ENCODE measurements around the gene KLF17. TPM values are rescaled to one million over a fixed set of nuclear protein-coding genes. Genes with fewer than 3 reads are reported as not detected.

Gene KLF17
- total RNA-seq, 2 donors from 2014 or later = not detected

DNA sequence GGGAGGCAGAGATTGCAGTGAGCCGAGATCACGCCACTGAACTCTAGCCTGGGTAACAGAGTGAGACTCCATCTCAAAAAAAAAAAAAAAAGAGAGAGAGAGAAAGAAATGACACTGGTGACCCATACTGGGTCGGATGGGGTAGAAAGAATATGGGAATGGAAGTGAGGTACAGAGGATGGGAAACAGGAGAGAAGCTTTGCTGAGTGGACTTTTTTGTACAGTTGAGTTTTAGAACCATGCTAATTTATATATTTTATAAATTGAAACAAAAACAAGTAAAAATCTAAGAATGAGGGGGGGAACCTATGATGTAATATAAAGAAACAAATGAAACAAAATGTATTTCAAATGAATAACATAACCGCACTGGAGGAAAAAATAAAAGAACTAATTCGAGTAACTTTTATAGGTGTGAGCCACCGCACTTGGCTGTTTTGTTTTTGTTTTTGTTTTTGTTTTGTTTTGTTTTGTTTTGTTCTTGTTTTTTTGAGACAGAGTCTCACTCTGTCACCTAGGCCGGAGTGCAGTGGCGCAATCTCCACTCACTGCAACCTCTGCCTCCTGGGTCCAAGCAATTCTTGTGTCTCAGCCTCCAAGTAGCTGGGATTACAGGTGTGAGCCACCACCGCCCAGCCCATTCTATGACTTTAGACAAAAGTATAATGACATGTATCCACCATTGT, 18.3 kb upstream of the KLF17 start:
- intact Hi-C loops (cut with DNase I) = no loop called here
- no peaks in the 10 kb centered on the region for H3K27me3 ChIP-seq
- DNase-seq = no peak
- H3K9me3 ChIP-seq = no peaks in the 10 kb centered on the region
- no peak overlapping the region for H3K9ac ChIP-seq (ENCODE audit: low read depth in 2 of 2, low read length in 2 of 2)
- no peak overlapping the region for H3K27ac ChIP-seq
- no peak for TF ChIP-seq CTCF (IDR thresholded peaks at IDR 0.05)
- H3K4me1 ChIP-seq = no peaks in the 10 kb centered on the region
- no peak overlapping the region for H3K4me3 ChIP-seq
- no peaks in the 10 kb centered on the region for H3K36me3 ChIP-seq

GRCh38 chr1:44101328-44101727, 17.3 kb upstream of the KLF17 start:
- H3K9ac ChIP-seq (ENCODE audit: low read depth in 2 of 2, low read length in 2 of 2) = no peak overlapping the region
- TF ChIP-seq CTCF (IDR thresholded peaks at IDR 0.05) = no peak
- H3K27ac ChIP-seq = no peak overlapping the region
- H3K27me3 ChIP-seq = no peaks in the 10 kb centered on the region
- no peaks in the 10 kb centered on the region for H3K9me3 ChIP-seq
- no peak for DNase-seq
- no peak overlapping the region for H3K4me3 ChIP-seq
- intact Hi-C loops (cut with DNase I) = no loop called here
- no peaks in the 10 kb centered on the region for H3K36me3 ChIP-seq
- no peaks in the 10 kb centered on the region for H3K4me1 ChIP-seq

DNA sequence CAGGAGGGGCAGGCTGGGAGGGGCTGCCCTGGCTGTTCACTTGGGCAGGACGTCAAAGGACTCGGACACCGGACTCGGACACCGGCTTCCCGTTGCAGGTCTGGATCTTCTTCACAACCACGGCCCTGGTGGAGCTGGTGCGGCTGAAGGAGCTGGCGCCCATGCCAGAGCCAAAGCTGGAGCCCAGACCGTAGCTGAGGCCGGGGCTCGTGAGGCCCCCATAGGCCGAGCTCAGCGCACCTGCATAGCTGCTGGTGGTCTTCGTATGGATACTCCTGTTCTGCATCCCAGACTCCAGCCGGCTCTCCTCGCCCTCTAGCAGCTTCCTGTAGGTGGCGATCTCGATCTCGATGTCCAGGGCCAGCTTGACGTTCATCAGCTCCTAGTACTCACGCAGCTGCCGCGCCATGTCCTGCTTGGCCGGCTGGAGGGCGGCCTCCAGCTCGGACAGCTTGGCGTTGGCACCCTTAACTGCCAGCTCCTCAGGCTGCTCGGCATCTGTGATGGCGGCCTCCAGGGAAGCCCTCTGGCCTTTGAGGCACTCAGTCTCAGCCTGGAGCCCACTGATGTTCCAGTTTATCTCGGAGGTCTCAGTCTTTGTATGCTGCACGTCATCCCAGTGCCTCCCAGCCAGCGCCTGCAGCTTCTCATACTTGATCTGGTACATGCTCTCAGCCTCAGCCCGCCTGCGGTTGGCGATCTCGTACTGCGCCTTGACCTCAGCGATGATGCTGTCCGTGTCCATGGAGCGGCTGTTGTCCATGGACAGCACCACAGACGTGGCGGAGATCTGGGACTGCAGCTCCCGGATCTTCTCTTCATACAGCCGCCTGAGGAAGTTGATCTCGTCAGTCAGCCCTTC, 15.1 kb upstream of the KLF17 start:
- TF ChIP-seq CTCF (IDR thresholded peaks at IDR 0.05) = no peak

DNA sequence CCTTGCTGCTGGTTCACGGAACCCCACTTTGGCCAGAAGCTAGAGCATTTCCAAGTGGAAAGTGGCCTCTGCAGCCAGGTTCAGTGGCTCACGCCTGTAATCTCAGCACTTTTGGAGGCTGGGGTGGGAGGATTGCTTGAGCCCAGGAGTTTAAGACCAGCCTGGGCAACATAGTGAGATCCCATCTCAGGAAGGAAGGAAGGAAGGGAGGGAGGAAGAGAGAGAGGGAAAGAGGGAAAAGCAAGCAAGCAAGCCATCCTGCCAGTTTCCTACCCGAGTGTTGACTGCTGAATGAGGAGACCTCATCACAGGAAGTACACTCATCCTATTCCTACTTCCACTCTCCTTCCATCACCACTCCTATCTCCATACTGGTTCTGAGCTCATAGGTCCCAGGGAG, 12.8 kb upstream of the KLF17 start:
- intact Hi-C loops (cut with DNase I) = no loop called here
- Histone ChIP-seq H3K27ac (no peak overlapping the region), H3K36me3 (no peaks in the 10 kb centered on the region), H3K27me3 (no peaks in the 10 kb centered on the region), H3K9ac (ENCODE audit: low read depth in 2 of 2, low read length in 2 of 2) (no peak overlapping the region), H3K4me3 (no peak overlapping the region), H3K4me1 (no peaks in the 10 kb centered on the region), H3K9me3 (no peaks in the 10 kb centered on the region)
- DNase-seq = no peak
- TF ChIP-seq CTCF (IDR thresholded peaks at IDR 0.05) = no peak

More for the DNA sequence above, 15.1 kb upstream of the KLF17 start:
- Histone ChIP-seq H3K9ac (ENCODE audit: low read depth in 2 of 2, low read length in 2 of 2) (no peak overlapping the region), H3K4me1 (no peaks in the 10 kb centered on the region), H3K27me3 (no peaks in the 10 kb centered on the region), H3K27ac (no peak overlapping the region), H3K9me3 (no peaks in the 10 kb centered on the region), H3K4me3 (no peak overlapping the region), H3K36me3 (no peaks in the 10 kb centered on the region)
- intact Hi-C loops (cut with DNase I) = no loop called here
- DNase-seq = peak; percentile 29

- Histone ChIP-seq H3K36me3 (no peaks in the 10 kb centered on the region), H3K27me3 (no peaks in the 10 kb centered on the region), H3K27ac (no peak overlapping the region), H3K9me3 (no peaks in the 10 kb centered on the region), H3K4me3 (no peak overlapping the region), H3K4me1 (no peaks in the 10 kb centered on the region), H3K9ac (ENCODE audit: low read depth in 2 of 2, low read length in 2 of 2) (no peak overlapping the region)
- intact Hi-C loops (cut with DNase I) = no loop called here
- no peak for TF ChIP-seq CTCF (IDR thresholded peaks at IDR 0.05)
- no peak for DNase-seq
Observed at GRCh38 chr1:44108241-44108640, 10.4 kb upstream of the KLF17 start.
